Measurements from ENCODE around the gene RUSC1.
"Not testable (repeated sequence)": the region's sequence is repeated elsewhere in the genome, so short reads cannot be mapped to it uniquely, and the experiment has no call there.

Gene RUSC1

DNA sequence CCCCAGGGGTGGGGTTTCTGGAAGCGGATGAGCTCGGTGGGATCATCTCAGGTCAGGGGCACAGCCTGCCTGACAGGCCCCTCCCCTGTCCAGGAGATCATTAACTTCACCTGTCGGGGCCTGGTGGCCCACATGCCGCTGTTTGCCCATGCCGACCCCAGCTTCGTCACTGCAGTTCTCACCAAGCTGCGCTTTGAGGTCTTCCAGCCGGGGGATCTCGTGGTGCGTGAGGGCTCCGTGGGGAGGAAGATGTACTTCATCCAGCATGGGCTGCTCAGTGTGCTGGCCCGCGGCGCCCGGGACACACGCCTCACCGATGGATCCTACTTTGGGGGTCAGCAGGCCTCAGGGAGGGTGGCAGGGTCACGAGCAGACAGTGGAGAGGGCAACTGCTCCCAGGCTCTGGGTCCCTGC, 35.1 kb upstream of the RUSC1 start:
- H3K4me3 ChIP-seq (replicated peaks; ENCODE audit: low read depth, low read length) = no peak overlapping the region
- no peak for DNase-seq (ENCODE audit: extremely low read depth, low read depth)
- TF ChIP-seq, protein P1, sequence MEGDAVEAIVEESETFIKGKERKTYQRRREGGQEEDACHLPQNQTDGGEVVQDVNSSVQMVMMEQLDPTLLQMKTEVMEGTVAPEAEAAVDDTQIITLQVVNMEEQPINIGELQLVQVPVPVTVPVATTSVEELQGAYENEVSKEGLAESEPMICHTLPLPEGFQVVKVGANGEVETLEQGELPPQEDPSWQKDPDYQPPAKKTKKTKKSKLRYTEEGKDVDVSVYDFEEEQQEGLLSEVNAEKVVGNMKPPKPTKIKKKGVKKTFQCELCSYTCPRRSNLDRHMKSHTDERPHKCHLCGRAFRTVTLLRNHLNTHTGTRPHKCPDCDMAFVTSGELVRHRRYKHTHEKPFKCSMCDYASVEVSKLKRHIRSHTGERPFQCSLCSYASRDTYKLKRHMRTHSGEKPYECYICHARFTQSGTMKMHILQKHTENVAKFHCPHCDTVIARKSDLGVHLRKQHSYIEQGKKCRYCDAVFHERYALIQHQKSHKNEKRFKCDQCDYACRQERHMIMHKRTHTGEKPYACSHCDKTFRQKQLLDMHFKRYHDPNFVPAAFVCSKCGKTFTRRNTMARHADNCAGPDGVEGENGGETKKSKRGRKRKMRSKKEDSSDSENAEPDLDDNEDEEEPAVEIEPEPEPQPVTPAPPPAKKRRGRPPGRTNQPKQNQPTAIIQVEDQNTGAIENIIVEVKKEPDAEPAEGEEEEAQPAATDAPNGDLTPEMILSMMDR (IDR thresholded peaks at IDR 0.05; ENCODE audit: low read depth, low read length, missing control alignments) = no peak

DNA sequence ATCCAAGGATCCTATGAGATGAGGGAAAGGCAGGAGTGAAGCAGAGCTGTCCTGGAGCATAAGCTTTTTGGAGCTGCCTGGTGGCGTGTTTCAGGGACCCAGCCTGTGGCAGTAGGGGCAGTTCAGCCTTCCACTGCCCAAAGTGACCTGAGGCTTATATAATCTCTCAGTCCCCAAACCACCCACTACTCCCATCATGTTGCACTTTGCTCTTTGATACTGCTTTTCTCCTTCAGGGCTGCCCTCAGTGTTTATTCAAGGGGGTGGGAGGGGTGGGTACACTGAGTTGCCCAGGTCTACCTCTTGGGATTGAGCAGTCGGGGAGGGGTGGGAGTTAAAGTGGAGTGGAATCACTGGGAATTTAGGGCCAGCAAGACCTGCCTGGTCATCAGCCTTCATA, 34.1 kb upstream of the RUSC1 start:
- H3K4me3 ChIP-seq (replicated peaks; ENCODE audit: low read depth, low read length) = no peak overlapping the region
- TF ChIP-seq, protein P1 (IDR thresholded peaks at IDR 0.05; ENCODE audit: low read depth, low read length, missing control alignments) = no peak
- DNase-seq (ENCODE audit: extremely low read depth, low read depth) = no peak

DNA sequence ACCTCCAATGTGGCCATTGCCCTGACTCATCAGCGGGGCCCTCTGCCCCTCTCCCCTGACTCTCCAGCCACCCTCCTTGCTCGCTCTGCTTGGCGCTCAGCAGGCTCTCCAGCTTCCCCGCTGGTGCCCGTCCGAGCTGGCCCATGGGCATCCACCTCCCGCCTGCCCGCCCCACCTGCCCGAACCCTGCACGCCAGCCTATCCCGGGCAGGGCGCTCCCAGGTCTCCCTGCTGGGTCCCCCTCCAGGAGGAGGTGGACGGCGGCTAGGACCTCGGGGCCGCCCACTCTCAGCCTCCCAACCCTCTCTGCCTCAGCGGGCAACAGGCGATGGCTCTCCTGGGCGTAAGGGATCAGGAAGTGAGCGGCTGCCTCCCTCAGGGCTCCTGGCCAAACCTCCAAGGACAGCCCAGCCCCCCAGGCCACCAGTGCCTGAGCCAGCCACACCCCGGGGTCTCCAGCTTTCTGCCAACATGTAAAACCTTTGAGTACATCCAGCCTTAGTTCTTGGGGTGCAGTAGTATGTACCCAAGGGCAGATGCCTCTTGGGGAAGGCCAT, 32.6 kb upstream of the RUSC1 start:
- DNase-seq (ENCODE audit: extremely low read depth, low read depth) = no peak
- TF ChIP-seq, protein P1 (IDR thresholded peaks at IDR 0.05; ENCODE audit: low read depth, low read length, missing control alignments) = no peak
- H3K4me3 ChIP-seq (replicated peaks; ENCODE audit: low read depth, low read length) = no peak overlapping the region

DNA sequence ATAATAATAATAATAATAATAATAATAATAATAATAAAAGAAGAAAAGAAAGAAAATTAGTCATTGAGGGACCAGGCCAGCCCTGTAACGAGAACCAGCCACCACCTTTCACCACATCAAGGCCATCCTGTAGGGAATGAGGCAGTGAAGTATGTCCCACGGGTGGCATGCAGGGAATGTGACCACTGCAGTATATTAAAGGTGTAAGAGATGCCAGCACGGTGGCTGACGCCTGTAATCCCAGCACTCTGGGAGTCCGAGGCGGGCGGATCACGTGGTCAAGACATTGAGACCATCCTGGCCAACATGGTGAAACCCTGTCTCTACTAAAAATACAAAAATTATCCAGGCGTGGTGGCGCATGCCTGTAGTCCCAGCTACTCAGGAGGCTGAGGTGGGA, 29.7 kb upstream of the RUSC1 start:
- H3K4me3 ChIP-seq (replicated peaks; ENCODE audit: low read depth, low read length); DNase-seq (ENCODE audit: extremely low read depth, low read depth): not testable (repeated sequence)

DNA sequence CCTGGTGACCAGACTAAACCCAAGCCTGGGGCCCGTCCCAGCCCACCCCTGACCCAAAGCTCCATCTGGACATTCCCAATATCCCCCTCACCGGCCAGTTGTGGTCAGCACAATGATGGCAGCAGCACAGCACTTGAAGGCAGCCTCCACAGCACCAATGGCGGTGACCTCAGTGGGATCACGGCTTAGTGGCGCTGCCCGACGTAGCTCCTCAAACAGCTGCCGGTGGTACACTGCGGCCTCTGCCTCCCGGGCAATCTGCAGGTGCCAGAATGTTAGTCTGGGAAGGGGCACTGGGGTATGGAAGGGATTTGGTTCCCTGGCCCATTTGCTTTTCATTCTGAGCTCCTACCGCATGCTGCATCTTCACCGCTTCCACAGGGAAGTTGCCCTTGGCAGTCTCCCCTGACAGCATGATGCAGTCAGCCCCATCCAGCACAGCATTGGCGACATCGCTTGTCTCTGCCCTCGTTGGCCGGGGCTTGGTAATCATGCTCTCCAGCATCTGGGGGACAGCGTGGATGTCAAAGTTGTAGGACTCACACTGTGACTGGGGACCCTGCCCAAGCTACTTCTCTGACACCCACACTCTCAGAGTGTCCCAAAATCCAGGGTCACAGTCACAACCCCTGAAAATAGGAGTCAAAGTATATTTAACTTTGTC, 27.5 kb upstream of the RUSC1 start:
- TF ChIP-seq, protein P1 (IDR thresholded peaks at IDR 0.05; ENCODE audit: low read depth, low read length, missing control alignments) = no peak
- H3K4me3 ChIP-seq (replicated peaks; ENCODE audit: low read depth, low read length) = no peak overlapping the region
- no peak for DNase-seq (ENCODE audit: extremely low read depth, low read depth)

DNA sequence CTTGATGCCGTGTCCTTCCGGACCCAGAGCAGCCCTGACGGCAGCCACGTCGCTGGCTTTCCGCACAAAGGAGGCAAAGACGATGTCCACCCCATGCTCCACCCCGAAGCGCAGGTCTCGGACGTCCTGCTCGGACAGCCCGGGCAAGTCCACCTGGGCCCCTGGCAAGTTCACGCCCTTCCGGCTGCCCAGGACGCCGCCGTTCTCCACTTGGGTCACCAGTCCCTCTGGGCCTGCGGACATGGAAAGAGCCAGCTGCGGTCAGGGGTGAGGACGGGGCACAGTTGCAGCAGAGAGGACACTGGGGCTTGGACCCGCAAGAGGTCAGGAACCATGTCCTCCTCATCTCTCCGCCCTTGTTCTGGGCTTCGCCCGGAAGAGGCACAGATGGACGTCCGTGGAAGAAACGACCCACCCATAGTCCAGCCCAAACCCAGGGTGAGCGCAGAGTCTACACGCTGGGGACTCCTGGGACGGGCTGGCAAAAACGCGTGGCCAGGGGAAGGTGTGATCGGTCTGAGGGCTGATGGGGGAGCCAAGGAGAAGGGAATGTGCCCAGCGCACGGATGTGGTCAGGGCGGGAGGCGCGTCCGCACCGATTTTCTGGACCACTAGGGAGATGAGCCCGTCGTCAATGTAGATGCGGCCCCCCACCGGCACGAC, 26.0 kb upstream of the RUSC1 start:
- no peak overlapping the region for H3K4me3 ChIP-seq (replicated peaks; ENCODE audit: low read depth, low read length)
- TF ChIP-seq, protein P1 (IDR thresholded peaks at IDR 0.05; ENCODE audit: low read depth, low read length, missing control alignments) = no peak
- DNase-seq (ENCODE audit: extremely low read depth, low read depth) = no peak

DNA sequence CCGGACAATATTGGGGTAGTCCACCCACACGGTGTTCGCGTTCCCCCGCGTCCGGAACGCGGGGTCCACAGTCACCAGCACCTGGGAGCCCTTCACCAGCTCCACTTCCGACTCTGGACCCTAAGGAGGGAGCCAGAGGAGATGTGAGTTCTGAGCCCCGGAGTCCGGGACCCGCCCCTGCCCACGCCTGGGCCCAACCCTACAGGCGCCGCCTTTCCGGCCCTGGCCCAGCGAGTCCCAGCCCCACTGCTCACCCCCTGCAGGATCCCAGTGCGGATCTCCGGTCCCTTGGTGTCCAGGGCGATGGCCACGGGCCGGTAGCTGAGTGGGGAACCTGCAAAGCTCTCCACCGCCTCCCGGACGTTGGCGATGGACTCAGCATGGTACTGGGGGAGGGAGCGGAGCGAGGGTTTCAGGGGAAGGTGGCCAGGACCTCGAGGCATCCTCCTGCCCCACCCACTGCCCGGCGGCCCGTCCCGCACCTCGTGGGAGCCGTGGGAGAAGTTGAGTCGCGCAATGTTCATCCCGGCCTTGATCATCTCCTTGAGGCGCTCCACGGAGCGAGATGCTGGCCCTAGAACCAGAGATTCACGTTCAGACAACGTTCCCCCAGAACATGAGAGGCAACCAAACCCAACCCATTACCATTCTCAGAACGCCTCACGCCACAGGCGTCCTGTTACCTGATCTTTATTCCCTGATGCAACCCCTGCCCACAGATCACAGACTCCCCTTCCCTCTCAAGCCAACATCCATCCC, 25.3 kb upstream of the RUSC1 start:
- H3K4me3 ChIP-seq (replicated peaks; ENCODE audit: low read depth, low read length) = no peak overlapping the region
- TF ChIP-seq, protein P1 (IDR thresholded peaks at IDR 0.05; ENCODE audit: low read depth, low read length, missing control alignments) = no peak
- no peak for DNase-seq (ENCODE audit: extremely low read depth, low read depth)

Data from HFF-Myc (cell line).